B cell (primary cell): Measurements from ENCODE around the gene ADCY1.

ENCODE experiments used
- CTCF ChIP-seq: fragments of 200-600 bp; IDR thresholded peaks from one replicate; pipeline ENCODE4 v1.8.0; 2022; ENCODE audit warnings: antibody characterized with exemption, mild to moderate bottlenecking
- EZH2 ChIP-seq: IDR thresholded peaks from 2 replicates; pipeline ENCODE4 v1.6.1; 2012; ENCODE audit warnings: borderline replicate concordance, low read depth, mild to moderate bottlenecking, moderate library complexity, low read length; ENCODE audit not compliant: insufficient read depth, poor library complexity, severe bottlenecking

GRCh38 chr7:45627691-45628456 lies 53.7 kb downstream of the ADCY1 start:
- TF ChIP-seq CTCF (no peak), EZH2 (no peak)
